HCT116 (cell line): ENCODE data around the gene BSPRY. TPM values are rescaled to one million over a fixed set of nuclear protein-coding genes. Genes with fewer than 3 reads are reported as not detected.

Source experiments
- ATAC-seq: fragments of 200-7000 bp; cut with Tn5 transposase; 2 replicates; pipeline ENCODE4 v1.9.1; 2020; ENCODE audit warnings: mild to moderate bottlenecking, moderate library complexity
- BruUV-seq: library from RNA; stranded (reverse); fragments of 400-500 nt; replicated peaks from 2 replicates; lab custom pipeline; 2021; lab: Mats Ljungman, UMichigan
- CTCF ChIA-PET: fragments of 300-600 bp; sonication (Branson Sonifier 250); formaldehyde crosslinking; loops from one replicate; lab custom pipeline; 2021; ENCODE audit warnings: antibody characterized with exemption; lab: Charles Lee
- POLR2A ChIA-PET: fragments of 300-600, 350-600 bp; sonication (Branson Sonifier 250); formaldehyde crosslinking; loops from one replicate; lab custom pipeline; 2021; ENCODE audit warnings: antibody characterized with exemption; lab: Charles Lee
- RAD21 ChIA-PET, 2 experiments: fragments of 300-600 bp; sonication (Branson Sonifier 250); formaldehyde crosslinking; loops; one replicate each; lab custom pipeline; 2023; ENCODE audit warnings: low total read pairs in 2 of 2; ENCODE audit not compliant: uncharacterized antibody in 2 of 2, unreplicated experiment in 2 of 2, low non-redundant PET in 1 of 2; lab: Charles Lee
- DNase-seq: peaks from one replicate; pipeline ENCODE4 v3.0.0-alpha.2; 2010; ENCODE audit warnings: low read depth, low spot score
- H2AFZ ChIP-seq: fragments of 200-600 bp; shearing (Covaris generic), sonication (generic); 2 replicates; pipeline ENCODE4 v1.6.1; 2017; ENCODE audit warnings: low read depth, mixed run types, mixed read lengths, antibody characterized with exemption, low read length; ENCODE audit not compliant: poor library complexity, severe bottlenecking
- H3K27ac ChIP-seq: 2 replicates; pipeline ENCODE4 v1.5.1; 2012; ENCODE audit warnings: low read depth, low read length
- H3K27me3 ChIP-seq: fragments of 200-600 bp; sonication (generic); 2 replicates; pipeline ENCODE4 v1.6.1; 2016; ENCODE audit warnings: mixed run types, low read length, mixed read lengths; ENCODE audit not compliant: insufficient read depth
- H3K36me3 ChIP-seq, 2 experiments: fragments of 200-500 bp in 1 of 2; fragments of 200-600 bp in 1 of 2; sonication (Bioruptor generic) in 1 of 2; sonication (generic) in 1 of 2; 2 replicates each; pipeline versions ENCODE4 v1.5.1 to v1.6.1; 2014 to 2016; ENCODE audit warnings: low read length in 2 of 2, inconsistent platforms in 1 of 2, mixed read lengths in 1 of 2, mixed run types in 1 of 2; ENCODE audit not compliant: insufficient read depth in 2 of 2, control insufficient read depth in 1 of 2
- H3K4me1 ChIP-seq, 2 experiments: fragments of 200-600 bp in 1 of 2; sonication (generic) in 1 of 2; 2 replicates each; pipeline versions ENCODE4 v1.5.1 to v1.6.1; 2012 to 2017; ENCODE audit warnings: low read length in 2 of 2, inconsistent platforms in 1 of 2, mild to moderate bottlenecking in 1 of 2, mixed read lengths in 1 of 2, mixed run types in 1 of 2, moderate library complexity in 1 of 2; ENCODE audit not compliant: insufficient read depth in 2 of 2, control insufficient read depth in 1 of 2
- H3K4me2 ChIP-seq: fragments of 200-600 bp; sonication (generic); 2 replicates; pipeline ENCODE4 v1.6.1; 2017; ENCODE audit warnings: mixed run types, low read length, mixed read lengths
- H3K4me3 ChIP-seq, 2 experiments: fragments of 200-600 bp in 1 of 2; sonication (generic) in 1 of 2; replicated peaks in 1 of 2; 2 replicates each; pipeline ENCODE4 v1.5.1; 2011 to 2016; ENCODE audit warnings: low read length in 2 of 2, control low read depth in 1 of 2, low read depth in 1 of 2, mild to moderate bottlenecking in 1 of 2, mixed read lengths in 1 of 2, mixed run types in 1 of 2
- H3K79me2 ChIP-seq: fragments of 200-600 bp; sonication (generic); 2 replicates; pipeline ENCODE4 v1.6.1; 2017; ENCODE audit warnings: mild to moderate bottlenecking, mixed run types, low read length, moderate library complexity, mixed read lengths; ENCODE audit not compliant: insufficient read depth
- H3K9ac ChIP-seq: fragments of 200-600 bp; sonication (generic); 2 replicates; pipeline ENCODE4 v1.6.1; 2016; ENCODE audit warnings: low read length, mixed read lengths
- H3K9me2 ChIP-seq: fragments of 200-600 bp; sonication (generic), shearing (Covaris generic); 2 replicates; pipeline ENCODE4 v1.6.1; 2017; ENCODE audit warnings: mixed run types, mild to moderate bottlenecking, moderate library complexity; ENCODE audit not compliant: insufficient read depth
- H3K9me3 ChIP-seq, 2 experiments: fragments of 200-500 bp in 1 of 2; fragments of 200-600 bp in 1 of 2; sonication (Bioruptor generic) in 1 of 2; sonication (generic) in 1 of 2; 2 replicates each; pipeline ENCODE4 v1.6.1; 2014 to 2017; ENCODE audit warnings: low read length in 2 of 2, mixed read lengths in 2 of 2, inconsistent platforms in 1 of 2, low read depth in 1 of 2, mild to moderate bottlenecking in 1 of 2, mixed run types in 1 of 2, moderate library complexity in 1 of 2; ENCODE audit not compliant: control insufficient read depth in 1 of 2, insufficient read depth in 1 of 2
- H4K20me1 ChIP-seq: fragments of 200-600 bp; sonication (generic), shearing (Covaris generic); 2 replicates; pipeline ENCODE4 v1.6.1; 2017; ENCODE audit warnings: mixed run types, mild to moderate bottlenecking, moderate library complexity; ENCODE audit not compliant: insufficient read depth
- CBX3 ChIP-seq: IDR thresholded peaks from 2 replicates; pipeline ENCODE4 v1.6.1; 2012; ENCODE audit warnings: low read depth
- CEBPB ChIP-seq: IDR thresholded peaks from 2 replicates; pipeline ENCODE4 v1.6.1; 2012; ENCODE audit warnings: low read depth
- CTCF ChIP-seq, 3 experiments: fragments of 200-600 bp in 1 of 3; sonication (generic) in 1 of 3; IDR thresholded peaks in 2 of 3; conservative IDR thresholded peaks in 1 of 3; 2 replicates each; pipeline ENCODE4 v1.5.1; 2012 to 2017; ENCODE audit warnings: low read depth in 2 of 3, low read length in 2 of 3, antibody characterized with exemption in 1 of 3, borderline replicate concordance in 1 of 3, control low read depth in 1 of 3, mild to moderate bottlenecking in 1 of 3, mixed read lengths in 1 of 3, mixed run types in 1 of 3, moderate library complexity in 1 of 3; ENCODE audit not compliant: insufficient read depth in 1 of 3
- EZH2 ChIP-seq: fragments of 200-600 bp; sonication (generic); IDR thresholded peaks from 2 replicates; pipeline ENCODE4 v1.6.1; 2017; ENCODE audit warnings: antibody characterized with exemption, mixed run types
- EZH2phosphoT487 ChIP-seq: fragments of 200-600 bp; IDR thresholded peaks from 2 replicates; pipeline ENCODE4 v1.6.1; 2018; ENCODE audit warnings: antibody characterized with exemption, borderline replicate concordance
- FOSL1 ChIP-seq: IDR thresholded peaks from 2 replicates; pipeline ENCODE4 v1.6.1; 2012; ENCODE audit warnings: low read depth
- JUND ChIP-seq: IDR thresholded peaks from 2 replicates; pipeline ENCODE4 v1.6.1; 2012
- MAX ChIP-seq: IDR thresholded peaks from 2 replicates; pipeline ENCODE4 v1.6.1; 2012
- POLR2A ChIP-seq: IDR thresholded peaks from 2 replicates; pipeline ENCODE4 v1.7.0; 2011; ENCODE audit warnings: borderline replicate concordance; ENCODE audit not compliant: insufficient read depth, insufficient read length; ENCODE audit errors: extremely low read depth
- POLR2AphosphoS5 ChIP-seq: IDR thresholded peaks from 2 replicates; pipeline ENCODE4 v1.6.1; 2011; ENCODE audit warnings: mild to moderate bottlenecking, low read depth, low read length, moderate library complexity
- REST ChIP-seq: IDR thresholded peaks from 2 replicates; pipeline ENCODE4 v1.6.1; 2012; ENCODE audit warnings: low read depth
- SP1 ChIP-seq: IDR thresholded peaks from 2 replicates; pipeline ENCODE4 v1.6.1; 2012; ENCODE audit warnings: low read depth
- SRF ChIP-seq: IDR thresholded peaks from 2 replicates; pipeline ENCODE4 v1.6.1; 2012; ENCODE audit warnings: low read depth
- ZFX ChIP-seq: fragments of 450-650 bp; IDR thresholded peaks from 2 replicates; pipeline ENCODE4 v1.6.1; 2017
- ZNF274 ChIP-seq: fragments of 200-500 bp; sonication (Bioruptor generic); IDR thresholded peaks from 2 replicates; pipeline ENCODE4 v1.6.1; 2014; ENCODE audit warnings: mild to moderate bottlenecking, low read depth, low read length, inconsistent platforms
- intact Hi-C: fragments of 100-400 bp; cut with micrococcal nuclease; formaldehyde crosslinking; loops from 2 replicates; pipeline ENCODE4 v1.10.0; 2022
- total RNA-seq: library from RNA; stranded (reverse); gene quantifications from one replicate; pipeline ENCODE4 v1.2.1, GENCODE V29; 2021; ENCODE audit not compliant: unreplicated experiment
- TF ChIP-seq, protein P1 (sequence below): IDR thresholded peaks from 2 replicates; pipeline ENCODE4 v1.6.1; 2012

The BSPRY gene
- total RNA-seq, 1 experiment from 2014 or later = 22.7 TPM

- TF ChIP-seq EZH2 (no peak), MAX (peak; percentile 89)
- TF ChIP-seq, protein P1, sequence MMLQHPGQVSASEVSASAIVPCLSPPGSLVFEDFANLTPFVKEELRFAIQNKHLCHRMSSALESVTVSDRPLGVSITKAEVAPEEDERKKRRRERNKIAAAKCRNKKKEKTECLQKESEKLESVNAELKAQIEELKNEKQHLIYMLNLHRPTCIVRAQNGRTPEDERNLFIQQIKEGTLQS = no peak
- TF ChIP-seq, all 23 proteins: peak for 12
These were observed 9.2 kb upstream of the BSPRY start, which contains the start of gene WDR31 (continued) for GRCh38 chr9:113340011-113340699.

- Histone ChIP-seq H3K79me2 (no peaks in the 10 kb centered on the region), H3K4me3 (peak overlapping the region in 1 of 2 experiments; percentile 16; a peak in 1 of 4 replicates), H2AFZ (peak overlapping the region; percentile 42), H3K27me3 (no peaks in the 10 kb centered on the region), H3K4me1 (peaks cover 14 to 28% of the 10 kb centered on the region in 2 experiments), H4K20me1 (no peaks in the 10 kb centered on the region), H3K27ac (peak overlapping the region; percentile 24; the same call in 1 of the 2 replicates), H3K36me3 (no peaks in the 10 kb centered on the region), H3K9me3 (no peaks in the 10 kb centered on the region), H3K9ac (no peak overlapping the region), H3K9me2 (no peaks in the 10 kb centered on the region), H3K4me2 (peak overlapping the region; percentile 88)
- DNase-seq = peak; percentile 55
- ChIA-PET CTCF (interaction anchor here (0.7 kb wide), 1 partner anchor 59 kb away, joined by 3 read pairs; the partner anchor contains the start of gene ALAD), RAD21 (no interaction called here), POLR2A (interaction anchor here (1.4 to 1.5 kb wide), 2 partner anchors 19 to 35 kb away, joined by 3 read pairs; partner anchors contain the start of gene HDHD3)
- BruUV-seq = no TSS peak
- intact Hi-C loops = no loop called here
- ATAC-seq = peak; percentile 28; the same call in 1 of the 2 replicates
- TF ChIP-seq EZH2phosphoT487 (no peak), ZFX (no peak), CBX3 (0 out of 2 replicates have a peak, but pooled peaks have one; percentile 12), CTCF (IDR thresholded peaks at IDR 0.05 in 2 of 3, conservative IDR thresholded peaks at IDR 0.05 in 1 of 3; ENCODE audit: borderline replicate concordance in 1 of 3, insufficient read depth in 1 of 3, low read depth in 2 of 3, low read length in 2 of 3) (no peak), POLR2A (no peak), FOSL1 (peak; percentile 73), MAX (peak; percentile 43; the same call in 1 of the 2 replicates), CEBPB (no peak), ZNF274 (no peak), SRF (no peak), SP1 (peak; percentile 81), REST (no peak), POLR2AphosphoS5 (peak; percentile 59; the same call in 1 of the 2 replicates), JUND (peak; percentile 81)
- TF ChIP-seq, protein P1 = no peak
These were observed 7.5 kb upstream of the BSPRY start for GRCh38 chr9:113341712-113342410.
